ENCODE data around the gene UBE2G2.

GRCh38 chr21:44805226-44805625, 3.6 kb upstream of the UBE2G2 start:
- TF ChIP-seq CTCF (IDR thresholded peaks at IDR 0.05; ENCODE audit: extremely low read depth in 1 of 2, insufficient read depth in 1 of 2, low read depth in 1 of 2, low read length in 2 of 2) = no peak
- no peak for TF ChIP-seq POLR2A (IDR thresholded peaks at IDR 0.05; ENCODE audit: low read depth, low read length)
- TF ChIP-seq POLR2AphosphoS5 (IDR thresholded peaks at IDR 0.05; ENCODE audit: insufficient read depth, low read depth, low read length) = no peak
- TF ChIP-seq EZH2 (IDR thresholded peaks at IDR 0.05; ENCODE audit: borderline replicate concordance, low read depth, low read length, severe bottlenecking) = no peak
- no peak for TF ChIP-seq MAX (IDR thresholded peaks at IDR 0.05; ENCODE audit: insufficient read depth, insufficient read length)
